Mucosa of descending colon (tissue), 3 donors: Measurements from ENCODE around the gene TMEM53. TPM values are rescaled to one million over a fixed set of nuclear protein-coding genes. Genes with fewer than 3 reads are reported as not detected.

Experiments used
- ATAC-seq: fragments of 200-7000 bp; cut with Tn5 transposase; one replicate; pipeline ENCODE4 v1.9.1; 2020; ENCODE audit warnings: mild to moderate bottlenecking, moderate library complexity
- DNase-seq, 3 donors: peaks; one replicate each; pipeline ENCODE4 v3.0.0-alpha.2; 2020
- H3K36me3 ChIP-seq: fragments of 200-600 bp; one replicate; pipeline ENCODE4 v1.8.0; 2021; ENCODE audit warnings: low read depth, mild to moderate bottlenecking
- H3K4me1 ChIP-seq: fragments of 200-600 bp; one replicate; pipeline ENCODE4 v1.8.0; 2021; ENCODE audit warnings: low read depth, mild to moderate bottlenecking
- H3K4me3 ChIP-seq: fragments of 200-600 bp; one replicate; pipeline ENCODE4 v1.8.0; 2021; ENCODE audit warnings: mild to moderate bottlenecking
- H3K9me3 ChIP-seq: fragments of 200-600 bp; one replicate; pipeline ENCODE4 v1.8.0; 2021; ENCODE audit warnings: mild to moderate bottlenecking
- CTCF ChIP-seq: fragments of 200-600 bp; IDR thresholded peaks from one replicate; pipeline ENCODE4 v1.8.0; 2022; ENCODE audit warnings: antibody characterized with exemption, mild to moderate bottlenecking
- intact Hi-C, 2 donors: fragments of 100-400 bp; cut with DNase I in 1 of 2; cut with micrococcal nuclease in 1 of 2; formaldehyde crosslinking; loops; one replicate each; pipeline versions ENCODE4 v1.11.0 to v1.11.1; 2022; cut with DNase I, micrococcal nuclease
- total RNA-seq, 3 donors: library from RNA; stranded (reverse); fragmentation: NEBNext Ultra II Directional in 2 of 3; extraction: Animal tissue kit (Norgen Biotek cat#: 25700) in 2 of 3; gene quantifications; one replicate each; pipeline versions ENCODE4 v1.2.1 to v1.2.4, GENCODE V29; 2021 to 2023
- donor health status: DM: no; HTN: no; CAD: no; lungs with moderate emphysema.
- donor health status: DM: no; HTN: no; CAD: no.
- donor health status: DM: no; HTN: yes; CAD: no.

Gene TMEM53
- total RNA-seq, 3 donors from 2014 or later, result 19.3 to 46.0 (median 36.6) TPM

GRCh38 chr1:44611419-44611818 lies 62.9 kb downstream of the TMEM53 start:
- no peak for ATAC-seq
- TF ChIP-seq CTCF, result no peak

GRCh38 chr1:44610527-44611148 lies 63.6 kb downstream of the TMEM53 start:
- intact Hi-C loops, result loop anchor here in 1 of 2 donors (2.0 kb wide), 1 partner anchor 42 kb away; no protein-coding TSS in a partner anchor
- TF ChIP-seq CTCF, result no peak

More at GRCh38 chr1:44611419-44611818, 62.9 kb downstream of the TMEM53 start:
- H3K4me3 ChIP-seq, result no peak overlapping the region
- no peaks in the 10 kb centered on the region for H3K9me3 ChIP-seq
- no peak for DNase-seq
- no peaks in the 10 kb centered on the region for H3K36me3 ChIP-seq
- intact Hi-C loops, result loop anchor here in 1 of 2 donors (2.0 kb wide), 1 partner anchor 41 kb away; no protein-coding TSS in a partner anchor
- H3K4me1 ChIP-seq, result no peaks in the 10 kb centered on the region

GRCh38 chr1:44609768-44610526 lies 64.3 kb downstream of the TMEM53 start:
- Histone ChIP-seq H3K4me1 (no peaks in the 10 kb centered on the region), H3K4me3 (no peak overlapping the region), H3K36me3 (no peaks in the 10 kb centered on the region), H3K9me3 (no peaks in the 10 kb centered on the region)
- TF ChIP-seq CTCF, result no peak
- DNase-seq (no peak), ATAC-seq (no peak)
- intact Hi-C loops, result loop anchor here in 1 of 2 donors (2.0 kb wide), 1 partner anchor 43 kb away; no protein-coding TSS in a partner anchor

More at GRCh38 chr1:44610527-44611148, 63.6 kb downstream of the TMEM53 start:
- Histone ChIP-seq H3K9me3 (no peaks in the 10 kb centered on the region), H3K4me3 (no peak overlapping the region), H3K36me3 (no peaks in the 10 kb centered on the region), H3K4me1 (no peaks in the 10 kb centered on the region)
- ATAC-seq, result peak; percentile 78
- peak in 2 of 3 donors; percentile 37 to 38 for DNase-seq

- DNase-seq (peak in 2 of 3 donors; percentile 51 to 61), ATAC-seq (peak; percentile 34)
- no peak overlapping the region for H3K4me3 ChIP-seq
- peaks cover 4% of the 10 kb centered on the region for H3K4me1 ChIP-seq
- H3K36me3 ChIP-seq, result no peaks in the 10 kb centered on the region
- TF ChIP-seq CTCF, result no peak
- intact Hi-C loops, result no loop called here
- no peaks in the 10 kb centered on the region for H3K9me3 ChIP-seq
Observed at GRCh38 chr1:44609412-44609767, 64.9 kb downstream of the TMEM53 start.

GRCh38 chr1:44608141-44608540 lies 66.1 kb downstream of the TMEM53 start:
- ATAC-seq (no peak), DNase-seq (no peak)
- Histone ChIP-seq H3K36me3 (no peaks in the 10 kb centered on the region), H3K9me3 (no peaks in the 10 kb centered on the region), H3K4me1 (peaks cover 4% of the 10 kb centered on the region), H3K4me3 (no peak overlapping the region)
- no peak for TF ChIP-seq CTCF
- intact Hi-C loops, result no loop called here
